NCI-H446 treated with DMSO at 0.1 percent for 48 hours (cell line): ENCODE data around the gene OTOA.
"Not testable (repeated sequence)": the region's sequence is repeated elsewhere in the genome, so short reads cannot be mapped to it uniquely, and the experiment has no call there.

Experiments
- DNase-seq: peaks from one replicate; lab custom pipeline; 2025; lab: John Stamatoyannopoulos, UW

The OTOA gene

GRCh38 chr16:21722771-21723455 is 59.1 kb downstream of the OTOA start:
- DNase-seq: no peak

- DNase-seq: no peak
These were observed 59.8 kb downstream of the OTOA start for GRCh38 chr16:21723532-21723931.

- DNase-seq: no peak
These were observed 63.6 kb downstream of the OTOA start for GRCh38 chr16:21727344-21727743.

- DNase-seq: not testable (repeated sequence)
These were observed 67.5 kb downstream of the OTOA start for GRCh38 chr16:21731233-21731632.

GRCh38 chr16:21740637-21741036 is 76.9 kb downstream of the OTOA start:
- not testable (repeated sequence) for DNase-seq

- not testable (repeated sequence) for DNase-seq
These were observed 92.7 kb downstream of the OTOA start for GRCh38 chr16:21756192-21757079.

- not testable (repeated sequence) for DNase-seq
These were observed 93.4 kb downstream of the OTOA start for GRCh38 chr16:21757080-21757671.

- DNase-seq: not testable (repeated sequence)
These were observed 104.5 kb downstream of the OTOA start for GRCh38 chr16:21768280-21768679.

- not testable (repeated sequence) for DNase-seq
These were observed 105.0 kb downstream of the OTOA start for GRCh38 chr16:21768810-21769209.

GRCh38 chr16:21769284-21769683 is 105.5 kb downstream of the OTOA start:
- DNase-seq: not testable (repeated sequence)

- DNase-seq: not testable (repeated sequence)
These were observed 106.8 kb downstream of the OTOA start for GRCh38 chr16:21770584-21770983.

- not testable (repeated sequence) for DNase-seq
These were observed 108.9 kb downstream of the OTOA start for GRCh38 chr16:21772547-21773206.

GRCh38 chr16:21773207-21773553 is 109.4 kb downstream of the OTOA start:
- not testable (repeated sequence) for DNase-seq

GRCh38 chr16:21780525-21780924 is 116.8 kb downstream of the OTOA start:
- not testable (repeated sequence) for DNase-seq

- DNase-seq: not testable (repeated sequence)
These were observed 126.7 kb downstream of the OTOA start for GRCh38 chr16:21790506-21790905.

- DNase-seq: not testable (repeated sequence)
These were observed 129.5 kb downstream of the OTOA start for GRCh38 chr16:21793310-21793709.

GRCh38 chr16:21798601-21799000 is 134.8 kb downstream of the OTOA start:
- DNase-seq: not testable (repeated sequence)

GRCh38 chr16:21801538-21802374 is 138.0 kb downstream of the OTOA start:
- DNase-seq: not testable (repeated sequence)

- DNase-seq: not testable (repeated sequence)
These were observed 138.6 kb downstream of the OTOA start for GRCh38 chr16:21802375-21802663.
